SK-N-SH (cell line): ENCODE results near the gene REV1. TPM values are rescaled to one million over a fixed set of nuclear protein-coding genes. Genes with fewer than 3 reads are reported as not detected.
A peak's percentile ranks its signal among the peaks of the same experiment; 100 is the strongest.

Experiments
- CTCF ChIA-PET: fragments of 300-600, 350-600 bp; formaldehyde crosslinking; extraction: SDS; loops from one replicate; lab custom pipeline; 2021; lab: Yijun Ruan, JAX
- POLR2A ChIA-PET: fragments of 350-600 bp; sonication (Branson Sonifier 250); formaldehyde crosslinking; extraction: SDS; loops from one replicate; lab custom pipeline; 2020; ENCODE audit warnings: antibody characterized with exemption, inconsistent platforms; lab: Yijun Ruan, JAX
- DNase-seq: peaks from one replicate; pipeline ENCODE4 v3.0.0; 2012
- H2AFZ ChIP-seq: fragments of 200-600 bp; sonication (generic); 2 replicates; pipeline ENCODE4 v1.8.1; 2016; ENCODE audit warnings: antibody characterized with exemption, mild to moderate bottlenecking, low read depth
- H3F3A ChIP-seq: fragments of 200-600 bp; sonication (generic); replicated peaks from 2 replicates; pipeline ENCODE3; 2016; ENCODE audit warnings: antibody characterized with exemption, mild to moderate bottlenecking; ENCODE audit not compliant: insufficient read depth
- H3K27ac ChIP-seq, 2 experiments: fragments of 200-500 bp in 1 of 2; fragments of 200-600 bp in 1 of 2; sonication (Bioruptor generic) in 1 of 2; sonication (generic), shearing (Covaris generic) in 1 of 2; 2 replicates each; pipeline versions ENCODE4 v1.5.1 to v1.6.1; 2014 to 2016; ENCODE audit warnings: low read depth in 2 of 2, inconsistent platforms in 1 of 2, low read length in 1 of 2, mild to moderate bottlenecking in 1 of 2, mixed read lengths in 1 of 2
- H3K27me3 ChIP-seq: fragments of 200-600 bp; sonication (generic), shearing (Covaris generic); 2 replicates; pipeline ENCODE4 v1.6.1; 2016; ENCODE audit warnings: mixed run types; ENCODE audit not compliant: insufficient read depth
- H3K36me3 ChIP-seq, 2 experiments: fragments of 200-500 bp in 1 of 2; fragments of 200-600 bp in 1 of 2; sonication (Bioruptor generic) in 1 of 2; sonication (generic) in 1 of 2; replicated peaks in 1 of 2; 2 replicates each; pipeline versions ENCODE3 to v1.5.1; 2014 to 2016; ENCODE audit warnings: low read length in 1 of 2, mild to moderate bottlenecking in 1 of 2; ENCODE audit not compliant: insufficient read depth in 2 of 2, control insufficient read depth in 1 of 2
- H3K4me1 ChIP-seq, 2 experiments: fragments of 200-500 bp in 1 of 2; fragments of 200-600 bp in 1 of 2; sonication (Bioruptor generic) in 1 of 2; sonication (generic), shearing (Covaris generic) in 1 of 2; 2 replicates each; pipeline versions ENCODE4 v1.5.1 to v1.6.1; 2014 to 2016; ENCODE audit warnings: low read depth in 1 of 2, low read length in 1 of 2, mixed run types in 1 of 2; ENCODE audit not compliant: insufficient read depth in 2 of 2, control insufficient read depth in 1 of 2
- H3K4me2 ChIP-seq: fragments of 200-600 bp; sonication (generic), shearing (Covaris generic); 2 replicates; pipeline ENCODE4 v1.6.1; 2017; ENCODE audit warnings: mixed run types
- H3K4me3 ChIP-seq, 2 experiments: fragments of 200-500 bp in 1 of 2; fragments of 200-600 bp in 1 of 2; sonication (Bioruptor generic) in 1 of 2; sonication (generic), shearing (Covaris generic) in 1 of 2; 2 replicates each; pipeline versions ENCODE4 v1.5.1 to v1.8.1; 2014 to 2016; ENCODE audit warnings: low read depth in 2 of 2, inconsistent platforms in 1 of 2, low read length in 1 of 2, mild to moderate bottlenecking in 1 of 2, mixed read lengths in 1 of 2, moderate library complexity in 1 of 2
- H3K79me2 ChIP-seq: fragments of 200-600 bp; sonication (generic); 2 replicates; pipeline ENCODE4 v1.8.1; 2017; ENCODE audit warnings: mild to moderate bottlenecking; ENCODE audit not compliant: insufficient read depth
- H3K9ac ChIP-seq: fragments of 200-600 bp; sonication (generic); 2 replicates; pipeline ENCODE4 v1.6.1; 2017; ENCODE audit warnings: mixed run types
- H3K9me2 ChIP-seq: fragments of 200-600 bp; sonication (generic); 2 replicates; pipeline ENCODE4 v1.6.1; 2017; ENCODE audit warnings: mixed run types
- H3K9me3 ChIP-seq: fragments of 200-600 bp; sonication (generic); 2 replicates; pipeline ENCODE4 v1.6.1; 2017; ENCODE audit warnings: mixed run types, mild to moderate bottlenecking, moderate library complexity
- H4K20me1 ChIP-seq: fragments of 200-600 bp; sonication (generic); 2 replicates; pipeline ENCODE4 v1.6.1; 2017; ENCODE audit warnings: mild to moderate bottlenecking, mixed run types; ENCODE audit not compliant: insufficient read depth
- CHD2 ChIP-seq: fragments of 150-350 bp; IDR thresholded peaks from 2 replicates; pipeline ENCODE4 v1.6.1; 2018; ENCODE audit warnings: low read length; ENCODE audit not compliant: partially characterized antibody
- EZH2phosphoT487 ChIP-seq: fragments of 200-600 bp; sonication (generic); IDR thresholded peaks from 2 replicates; pipeline ENCODE4 v1.6.1; 2017; ENCODE audit warnings: low read depth, mixed run types, mild to moderate bottlenecking, antibody characterized with exemption, moderate library complexity, borderline replicate concordance
- FOXM1 ChIP-seq: IDR thresholded peaks from 2 replicates; pipeline ENCODE4 v1.4.0; 2012; ENCODE audit warnings: low read depth, mild to moderate bottlenecking
- GABPA ChIP-seq: IDR thresholded peaks from 2 replicates; pipeline ENCODE4 v1.4.0; 2012; ENCODE audit warnings: low read depth, mild to moderate bottlenecking
- GATA2 ChIP-seq: sonication (generic); formaldehyde crosslinking; IDR thresholded peaks from 2 replicates; pipeline ENCODE4 v1.5.0; 2020; ENCODE audit warnings: mild to moderate bottlenecking, missing genetic modification reagents
- MXI1 ChIP-seq: IDR thresholded peaks from 2 replicates; pipeline ENCODE4 v1.6.1; 2012; ENCODE audit warnings: mild to moderate bottlenecking, low read depth, low read length, improper control_type of control experiment
- NFIC ChIP-seq: IDR thresholded peaks from 2 replicates; pipeline ENCODE4 v1.4.0; 2012; ENCODE audit warnings: borderline replicate concordance
- POLR2AphosphoS5 ChIP-seq: IDR thresholded peaks from 2 replicates; pipeline ENCODE4 v1.6.1; 2012; ENCODE audit warnings: low read depth, low read length
- RXRA ChIP-seq: IDR thresholded peaks from 2 replicates; pipeline ENCODE4 v1.4.0; 2012; ENCODE audit warnings: low read depth, mild to moderate bottlenecking, borderline replicate concordance
- SMC3 ChIP-seq: IDR thresholded peaks from 2 replicates; pipeline ENCODE4 v1.6.1; 2012; ENCODE audit warnings: low read depth, low read length, improper control_type of control experiment
- TEAD4 ChIP-seq: IDR thresholded peaks from 2 replicates; pipeline ENCODE4 v1.4.0; 2012; ENCODE audit warnings: mild to moderate bottlenecking, borderline replicate concordance; ENCODE audit not compliant: insufficient read depth
- WGBS: methylation state at CpG from one replicate; pipeline ENCODE4 v1.1.6; 2017; ENCODE audit warnings: low lambda C conversion rate; 5-methylcytosine and 5-hydroxymethylcytosine counted together
- polyA plus RNA-seq, 3 experiments: library from polyadenylated mRNA; depleted of rRNA; stranded (reverse); fragments of >200 nt; gene quantifications; 2 replicates each; pipeline ENCODE4 v1.2.3, GENCODE V29; 2012
- TF ChIP-seq, protein P1 (sequence below): IDR thresholded peaks from 2 replicates; pipeline ENCODE4 v1.4.0; 2012; ENCODE audit warnings: low read depth, borderline replicate concordance
- TF ChIP-seq, protein P2 (sequence below): fragments of 200-600 bp; sonication (generic); IDR thresholded peaks from 2 replicates; pipeline ENCODE4 v1.6.1; 2017; ENCODE audit warnings: antibody characterized with exemption, mild to moderate bottlenecking, moderate library complexity
- TF ChIP-seq, protein P3 (sequence below): IDR thresholded peaks from 2 replicates; pipeline ENCODE4; 2012
- TF ChIP-seq, protein P4 (sequence below): IDR thresholded peaks from 2 replicates; pipeline ENCODE4 v1.4.0; 2012; ENCODE audit warnings: low read depth
- TF ChIP-seq, protein P5 (sequence below): IDR thresholded peaks from 2 replicates; pipeline ENCODE4 v1.6.1; 2012; ENCODE audit warnings: mild to moderate bottlenecking, low read depth, low read length, moderate library complexity

The REV1 gene
- polyA plus RNA-seq, 1 of the 3 experiments (the other 2 are of a cell fraction): 15.9 TPM

DNA sequence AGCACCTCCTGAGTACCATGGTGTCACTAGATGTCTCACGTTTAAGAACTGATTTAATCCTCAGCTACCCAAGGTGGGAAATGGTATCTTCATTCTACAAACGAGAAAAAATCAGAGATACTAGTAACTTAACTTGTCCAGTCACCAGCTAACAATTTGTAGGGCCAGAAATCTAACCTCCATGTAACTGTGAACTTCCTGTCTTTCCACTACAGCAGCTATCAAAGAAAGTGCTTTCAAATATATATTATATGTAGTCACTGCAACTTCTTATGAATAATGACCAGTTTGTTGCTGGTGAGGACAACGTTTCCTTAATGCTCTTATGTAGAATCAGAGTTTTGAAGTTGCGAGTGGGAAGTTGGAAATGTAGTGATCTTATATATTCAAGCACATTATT is 1.9 kb downstream of the REV1 start:
- WGBS: 49% methylated on average over 4 of the region's 4 CpGs
- H3K4me2 ChIP-seq: peak overlapping the region; percentile 82
- no peaks in the 10 kb centered on the region for H3K9me2 ChIP-seq
- peak overlapping the region in 1 of 2 experiments; percentile 78; a peak in 2 of 4 replicates for H3K4me3 ChIP-seq
- H3F3A ChIP-seq: no peaks in the 10 kb centered on the region
- no peaks in the 10 kb centered on the region; the same call in 1 of the 2 replicates for H3K27me3 ChIP-seq
- peak overlapping the region; percentile 87; the same call in 1 of the 2 replicates for H3K9ac ChIP-seq
- peaks cover 0 to 14% of the 10 kb centered on the region in 2 experiments; a peak in 2 of 4 replicates for H3K4me1 ChIP-seq
- peaks cover 63% of the 10 kb centered on the region for H3K79me2 ChIP-seq
- peak overlapping the region in 1 of 2 experiments; percentile 79; a peak in 2 of 4 replicates for H3K27ac ChIP-seq
- no peaks in the 10 kb centered on the region for H3K9me3 ChIP-seq
- CTCF ChIA-PET: interaction anchor here (1.0 kb wide), 1 partner anchor 151 kb away, joined by 3 read pairs; the partner anchor contains the start of gene EIF5B
- DNase-seq: no peak
- peaks cover 54% of the 10 kb centered on the region for H4K20me1 ChIP-seq
- no peak overlapping the region for H2AFZ ChIP-seq
- H3K36me3 ChIP-seq: peaks cover 0 to 2% of the 10 kb centered on the region in 2 experiments
- POLR2A ChIA-PET: interaction anchor here (0.6 kb wide), 1 partner anchor 930 kb away, joined by 4 read pairs; the partner anchor contains the start of gene CHST10
- TF ChIP-seq, protein P1, sequence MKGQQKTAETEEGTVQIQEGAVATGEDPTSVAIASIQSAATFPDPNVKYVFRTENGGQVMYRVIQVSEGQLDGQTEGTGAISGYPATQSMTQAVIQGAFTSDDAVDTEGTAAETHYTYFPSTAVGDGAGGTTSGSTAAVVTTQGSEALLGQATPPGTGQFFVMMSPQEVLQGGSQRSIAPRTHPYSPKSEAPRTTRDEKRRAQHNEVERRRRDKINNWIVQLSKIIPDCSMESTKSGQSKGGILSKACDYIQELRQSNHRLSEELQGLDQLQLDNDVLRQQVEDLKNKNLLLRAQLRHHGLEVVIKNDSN: no peak
- TF ChIP-seq, protein P2, sequence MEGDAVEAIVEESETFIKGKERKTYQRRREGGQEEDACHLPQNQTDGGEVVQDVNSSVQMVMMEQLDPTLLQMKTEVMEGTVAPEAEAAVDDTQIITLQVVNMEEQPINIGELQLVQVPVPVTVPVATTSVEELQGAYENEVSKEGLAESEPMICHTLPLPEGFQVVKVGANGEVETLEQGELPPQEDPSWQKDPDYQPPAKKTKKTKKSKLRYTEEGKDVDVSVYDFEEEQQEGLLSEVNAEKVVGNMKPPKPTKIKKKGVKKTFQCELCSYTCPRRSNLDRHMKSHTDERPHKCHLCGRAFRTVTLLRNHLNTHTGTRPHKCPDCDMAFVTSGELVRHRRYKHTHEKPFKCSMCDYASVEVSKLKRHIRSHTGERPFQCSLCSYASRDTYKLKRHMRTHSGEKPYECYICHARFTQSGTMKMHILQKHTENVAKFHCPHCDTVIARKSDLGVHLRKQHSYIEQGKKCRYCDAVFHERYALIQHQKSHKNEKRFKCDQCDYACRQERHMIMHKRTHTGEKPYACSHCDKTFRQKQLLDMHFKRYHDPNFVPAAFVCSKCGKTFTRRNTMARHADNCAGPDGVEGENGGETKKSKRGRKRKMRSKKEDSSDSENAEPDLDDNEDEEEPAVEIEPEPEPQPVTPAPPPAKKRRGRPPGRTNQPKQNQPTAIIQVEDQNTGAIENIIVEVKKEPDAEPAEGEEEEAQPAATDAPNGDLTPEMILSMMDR: no peak
- no peak for TF ChIP-seq TEAD4
- TF ChIP-seq, protein P3, sequence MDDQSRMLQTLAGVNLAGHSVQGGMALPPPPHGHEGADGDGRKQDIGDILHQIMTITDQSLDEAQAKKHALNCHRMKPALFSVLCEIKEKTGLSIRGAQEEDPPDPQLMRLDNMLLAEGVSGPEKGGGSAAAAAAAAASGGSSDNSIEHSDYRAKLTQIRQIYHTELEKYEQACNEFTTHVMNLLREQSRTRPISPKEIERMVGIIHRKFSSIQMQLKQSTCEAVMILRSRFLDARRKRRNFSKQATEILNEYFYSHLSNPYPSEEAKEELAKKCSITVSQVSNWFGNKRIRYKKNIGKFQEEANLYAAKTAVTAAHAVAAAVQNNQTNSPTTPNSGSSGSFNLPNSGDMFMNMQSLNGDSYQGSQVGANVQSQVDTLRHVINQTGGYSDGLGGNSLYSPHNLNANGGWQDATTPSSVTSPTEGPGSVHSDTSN: no peak
- TF ChIP-seq EZH2phosphoT487: no peak
- no peak for TF ChIP-seq SMC3
- no peak for TF ChIP-seq GABPA
- TF ChIP-seq CHD2: no peak
- TF ChIP-seq, protein P4, sequence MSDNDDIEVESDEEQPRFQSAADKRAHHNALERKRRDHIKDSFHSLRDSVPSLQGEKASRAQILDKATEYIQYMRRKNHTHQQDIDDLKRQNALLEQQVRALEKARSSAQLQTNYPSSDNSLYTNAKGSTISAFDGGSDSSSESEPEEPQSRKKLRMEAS: no peak

DNA sequence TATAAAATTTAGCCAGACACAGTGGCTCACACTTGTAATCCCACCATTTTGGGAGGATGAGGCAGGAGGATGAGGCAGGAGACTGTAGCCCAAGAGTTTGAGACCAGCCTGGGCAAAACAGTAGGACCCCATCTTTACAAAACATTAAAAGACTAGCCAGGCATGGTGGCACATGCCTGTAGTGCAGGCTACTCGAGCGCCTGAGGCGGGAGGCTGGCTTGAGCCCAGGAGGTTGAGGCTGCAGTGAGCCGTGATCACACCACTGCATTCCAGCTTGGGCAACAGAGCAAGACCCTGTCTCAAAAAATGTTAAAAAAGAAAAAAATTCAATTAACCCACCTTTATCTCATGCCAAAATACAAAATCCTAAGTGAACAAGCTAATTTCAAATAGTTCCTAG is 4.0 kb downstream of the REV1 start:
- POLR2A ChIA-PET: no interaction called here
- 89% methylated on average over 4 of the region's 4 CpGs for WGBS
- no peaks in the 10 kb centered on the region for H3K9me3 ChIP-seq
- no peak overlapping the region for H3K27ac ChIP-seq
- CTCF ChIA-PET: interaction anchor here (1.2 to 3.1 kb wide), 2 partner anchors 34 to 148 kb away, joined by 4 to 10 read pairs; partner anchors contain the start of genes EIF5B and TXNDC9
- no peak overlapping the region for H3K4me2 ChIP-seq
- no peaks in the 10 kb centered on the region for H3K27me3 ChIP-seq
- no peak for DNase-seq
- H3K9me2 ChIP-seq: no peaks in the 10 kb centered on the region
- no peak overlapping the region for H3K4me3 ChIP-seq
- H2AFZ ChIP-seq: no peak overlapping the region
- H4K20me1 ChIP-seq: peaks cover 75% of the 10 kb centered on the region
- H3K4me1 ChIP-seq: peaks cover 0 to 19% of the 10 kb centered on the region in 2 experiments; a peak in 2 of 4 replicates
- H3K36me3 ChIP-seq: peaks cover 0 to 2% of the 10 kb centered on the region in 2 experiments
- H3F3A ChIP-seq: no peaks in the 10 kb centered on the region
- no peak overlapping the region for H3K9ac ChIP-seq
- H3K79me2 ChIP-seq: peaks cover 84% of the 10 kb centered on the region
- TF ChIP-seq, protein P5, sequence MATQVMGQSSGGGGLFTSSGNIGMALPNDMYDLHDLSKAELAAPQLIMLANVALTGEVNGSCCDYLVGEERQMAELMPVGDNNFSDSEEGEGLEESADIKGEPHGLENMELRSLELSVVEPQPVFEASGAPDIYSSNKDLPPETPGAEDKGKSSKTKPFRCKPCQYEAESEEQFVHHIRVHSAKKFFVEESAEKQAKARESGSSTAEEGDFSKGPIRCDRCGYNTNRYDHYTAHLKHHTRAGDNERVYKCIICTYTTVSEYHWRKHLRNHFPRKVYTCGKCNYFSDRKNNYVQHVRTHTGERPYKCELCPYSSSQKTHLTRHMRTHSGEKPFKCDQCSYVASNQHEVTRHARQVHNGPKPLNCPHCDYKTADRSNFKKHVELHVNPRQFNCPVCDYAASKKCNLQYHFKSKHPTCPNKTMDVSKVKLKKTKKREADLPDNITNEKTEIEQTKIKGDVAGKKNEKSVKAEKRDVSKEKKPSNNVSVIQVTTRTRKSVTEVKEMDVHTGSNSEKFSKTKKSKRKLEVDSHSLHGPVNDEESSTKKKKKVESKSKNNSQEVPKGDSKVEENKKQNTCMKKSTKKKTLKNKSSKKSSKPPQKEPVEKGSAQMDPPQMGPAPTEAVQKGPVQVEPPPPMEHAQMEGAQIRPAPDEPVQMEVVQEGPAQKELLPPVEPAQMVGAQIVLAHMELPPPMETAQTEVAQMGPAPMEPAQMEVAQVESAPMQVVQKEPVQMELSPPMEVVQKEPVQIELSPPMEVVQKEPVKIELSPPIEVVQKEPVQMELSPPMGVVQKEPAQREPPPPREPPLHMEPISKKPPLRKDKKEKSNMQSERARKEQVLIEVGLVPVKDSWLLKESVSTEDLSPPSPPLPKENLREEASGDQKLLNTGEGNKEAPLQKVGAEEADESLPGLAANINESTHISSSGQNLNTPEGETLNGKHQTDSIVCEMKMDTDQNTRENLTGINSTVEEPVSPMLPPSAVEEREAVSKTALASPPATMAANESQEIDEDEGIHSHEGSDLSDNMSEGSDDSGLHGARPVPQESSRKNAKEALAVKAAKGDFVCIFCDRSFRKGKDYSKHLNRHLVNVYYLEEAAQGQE: no peak
- TF ChIP-seq POLR2AphosphoS5 (no peak), FOXM1 (no peak), NFIC (no peak), CHD2 (no peak), GATA2 (CRISPR knock-in tag) (no peak), SMC3 (no peak), RXRA (no peak), MXI1 (no peak)
- TF ChIP-seq, protein P1: no peak
